HG02678 (cell line): ENCODE measurements around the gene NPY5R.

ENCODE experiments used
- ATAC-seq: cut with Tn5 transposase; IDR thresholded peaks from one replicate; pipeline ENCODE4 v1.9.1; 2021; ENCODE audit warnings: mild to moderate bottlenecking, moderate library complexity; ENCODE audit not compliant: unreplicated experiment

The NPY5R gene

DNA sequence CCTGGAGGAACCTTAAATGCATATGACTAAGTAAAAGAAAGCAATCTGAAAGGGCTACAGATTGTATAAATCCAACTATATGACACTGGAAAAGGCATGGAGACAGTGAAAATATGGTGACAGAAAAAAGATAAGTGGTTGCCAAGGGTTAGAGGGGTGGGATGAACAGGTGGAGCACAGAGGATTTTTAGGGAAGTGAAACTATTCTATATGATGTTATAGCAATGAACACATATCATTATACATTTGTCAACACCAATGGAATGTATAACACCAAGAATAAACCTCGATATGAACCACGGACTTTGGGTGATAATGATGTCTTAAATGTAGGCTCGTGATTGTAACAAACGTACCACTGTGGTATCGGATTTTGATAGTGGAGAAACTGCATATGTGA lies 40.7 kb downstream of the NPY5R start:
- no peak for ATAC-seq

DNA sequence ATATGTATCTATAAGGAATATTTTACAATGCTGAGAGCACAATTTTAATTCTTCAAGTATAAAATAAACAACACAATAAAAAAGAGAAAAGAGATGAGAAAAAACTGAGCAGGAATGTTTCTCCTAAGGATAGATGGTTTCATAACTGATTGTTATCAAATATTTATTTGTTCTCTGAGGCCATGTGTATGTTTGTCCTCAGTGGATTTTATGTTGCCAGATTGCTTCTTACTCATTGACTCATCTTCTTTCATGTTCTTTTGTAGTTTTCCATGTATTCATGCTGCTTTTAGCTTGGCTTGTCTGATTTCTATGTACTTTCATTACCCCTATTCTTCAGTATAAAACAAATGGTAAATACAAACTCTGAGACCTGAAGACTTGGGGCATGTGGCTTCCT lies 41.2 kb downstream of the NPY5R start:
- ATAC-seq = no peak

DNA sequence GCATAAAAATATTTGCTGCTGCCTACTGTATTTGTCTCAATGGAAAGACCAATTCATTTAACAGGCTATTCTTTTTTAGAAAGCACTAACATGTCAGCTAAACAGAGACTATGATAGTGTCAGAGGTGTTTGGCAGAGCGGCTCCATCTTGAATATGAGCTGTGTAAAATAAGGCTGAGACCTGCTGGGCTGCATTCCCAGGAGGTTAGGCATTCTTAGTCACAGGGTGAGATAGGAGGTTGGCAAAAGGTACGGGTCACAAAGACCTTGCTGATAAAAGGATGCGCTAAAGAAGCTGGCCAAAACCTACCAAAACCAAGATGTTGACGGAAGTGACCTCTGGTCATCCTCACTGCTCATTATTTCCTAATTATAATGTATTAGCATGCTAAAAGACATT lies 41.8 kb downstream of the NPY5R start:
- no peak for ATAC-seq

DNA sequence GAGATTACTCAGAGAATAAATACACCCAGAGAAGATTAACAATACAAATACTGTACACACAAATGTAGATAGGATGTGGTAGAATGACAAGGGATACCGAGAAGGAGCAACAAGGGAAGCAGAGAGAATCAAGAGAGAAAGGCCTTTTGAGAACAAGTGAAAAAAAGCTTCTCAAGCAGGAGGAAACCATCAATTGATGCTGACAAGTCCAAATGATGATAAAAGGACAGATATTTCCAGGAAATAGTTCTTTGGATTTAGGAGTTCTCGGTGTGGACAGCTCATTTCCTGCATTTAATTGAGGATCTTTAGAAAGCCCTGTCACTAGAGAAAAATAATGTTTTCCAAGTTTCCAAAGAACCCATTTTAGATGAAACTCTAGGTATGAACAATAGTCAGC lies 48.1 kb downstream of the NPY5R start:
- ATAC-seq = no peak

DNA sequence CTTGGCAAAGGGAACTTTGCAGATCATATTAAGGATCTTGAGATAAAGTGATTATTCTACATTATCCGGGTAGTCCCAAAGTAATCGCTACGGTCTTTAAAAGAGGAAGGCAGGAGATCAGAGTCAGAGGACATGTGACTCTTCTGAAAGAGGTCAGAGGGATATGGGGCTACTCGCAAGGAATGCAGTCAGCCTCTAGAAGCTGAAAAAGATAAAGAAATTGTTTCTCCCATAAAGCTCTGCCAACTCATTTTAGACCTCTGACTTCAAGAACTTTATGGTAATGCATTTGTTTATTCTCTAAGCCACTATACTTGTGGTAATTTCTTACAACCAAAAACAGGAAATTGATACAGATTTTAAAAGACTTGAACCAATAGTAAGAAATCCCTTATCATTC lies 48.6 kb downstream of the NPY5R start:
- no peak for ATAC-seq

DNA sequence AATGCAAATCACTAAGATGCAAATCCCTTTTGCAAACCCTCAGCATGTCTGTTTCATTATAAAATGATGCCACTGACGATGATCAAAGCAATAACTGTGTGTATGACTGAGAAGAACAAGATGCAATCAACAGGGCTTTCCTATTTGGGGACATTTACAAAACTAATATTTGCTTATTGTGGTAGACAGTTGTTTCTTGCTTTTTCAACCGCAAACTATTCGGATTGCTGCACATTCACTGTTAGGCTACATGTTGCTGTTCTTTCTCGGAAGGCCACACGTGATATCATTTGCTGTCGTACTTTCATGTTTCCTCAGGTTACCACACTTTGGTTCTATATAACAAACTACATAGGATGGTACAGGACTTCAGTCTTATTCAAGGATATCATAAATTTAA lies 49.8 kb downstream of the NPY5R start:
- ATAC-seq = no peak

DNA sequence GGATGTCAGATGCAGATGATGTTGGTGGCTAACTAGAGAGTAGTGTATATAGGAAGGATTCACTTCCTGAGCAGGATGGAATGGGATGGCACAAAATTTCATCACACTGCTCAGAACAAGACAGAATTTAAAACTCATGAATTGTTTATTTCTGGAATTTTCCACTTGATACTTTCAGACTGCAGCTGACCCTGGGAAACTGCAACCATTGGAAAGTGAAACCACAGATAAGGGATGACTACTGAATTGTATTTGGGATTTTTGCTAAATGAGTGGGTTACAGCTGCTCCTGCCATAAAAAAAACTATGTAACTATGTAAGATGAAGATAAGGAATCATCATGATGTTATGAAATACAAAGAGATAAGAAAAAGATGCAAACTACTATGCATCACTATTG lies 51.4 kb downstream of the NPY5R start:
- ATAC-seq = no peak

DNA sequence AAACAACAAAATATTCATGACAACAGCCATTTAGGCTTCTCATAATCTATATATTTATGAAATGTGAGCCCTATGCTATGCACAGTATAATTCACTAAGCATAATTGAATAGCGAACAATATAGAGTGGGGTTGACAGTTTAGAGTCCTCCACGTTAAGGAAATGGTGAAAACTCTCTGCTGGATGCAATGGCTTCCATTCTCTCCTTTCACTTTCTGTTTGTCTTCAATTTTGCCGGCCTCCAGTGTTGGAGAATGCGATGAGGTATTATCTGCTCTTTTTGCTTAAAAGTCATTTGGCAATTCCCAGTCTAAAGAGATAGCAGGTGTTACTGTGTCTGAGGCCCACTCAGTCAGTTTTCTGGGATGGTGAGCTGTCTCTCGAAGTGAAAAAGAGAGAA lies 52.1 kb downstream of the NPY5R start:
- ATAC-seq = no peak

DNA sequence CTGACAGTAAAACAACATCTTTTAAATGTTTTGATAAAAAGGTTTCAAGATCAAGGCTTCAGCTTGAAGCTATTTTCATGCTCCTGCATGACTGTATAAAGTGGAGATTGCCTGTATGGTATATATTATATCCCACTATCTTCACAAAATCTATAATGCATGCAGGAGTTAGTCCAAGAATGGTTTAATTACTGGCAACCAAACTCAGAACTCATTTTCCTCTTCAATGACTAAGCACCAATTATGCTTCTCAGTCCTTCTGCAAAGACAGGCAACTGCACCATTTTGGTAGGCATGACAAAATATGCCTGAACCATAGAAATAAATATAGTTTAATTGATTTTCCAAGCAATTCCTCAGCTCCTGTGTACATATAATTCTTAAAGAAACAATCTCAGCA lies 54.5 kb downstream of the NPY5R start:
- no peak for ATAC-seq

DNA sequence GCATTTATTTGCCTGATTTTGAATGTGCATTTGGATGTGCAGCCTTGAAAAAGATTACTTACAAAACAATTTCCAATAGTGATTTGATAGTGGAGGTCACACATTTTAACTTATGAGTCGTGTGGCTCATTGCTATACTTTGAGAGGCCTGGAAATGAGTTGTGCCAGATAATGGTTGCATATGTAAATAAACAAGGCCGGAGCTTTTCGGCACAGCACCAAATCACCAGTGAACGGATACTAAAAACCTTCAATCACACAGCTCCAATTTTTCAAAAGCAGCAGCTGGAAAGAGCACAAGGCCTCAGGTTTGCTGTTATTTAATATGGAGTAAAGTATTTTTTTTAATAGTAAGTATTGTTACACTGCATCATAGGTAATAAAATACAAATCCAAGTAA lies 57.2 kb downstream of the NPY5R start:
- ATAC-seq = no peak
